CD4-positive, alpha-beta T cell treated with Interleukin-6 at 100 ng/mL for 8 hours (primary cell): ENCODE measurements around the gene TASL.
"Not testable (repeated sequence)": the region's sequence is repeated elsewhere in the genome, so short reads cannot be mapped to it uniquely, and the experiment has no call there.

Experiments used
- DNase-seq: peaks from one replicate; pipeline ENCODE4 v3.0.0-alpha.2; 2020; ENCODE audit warnings: mixed read lengths, low spot score

TASL gene

DNA sequence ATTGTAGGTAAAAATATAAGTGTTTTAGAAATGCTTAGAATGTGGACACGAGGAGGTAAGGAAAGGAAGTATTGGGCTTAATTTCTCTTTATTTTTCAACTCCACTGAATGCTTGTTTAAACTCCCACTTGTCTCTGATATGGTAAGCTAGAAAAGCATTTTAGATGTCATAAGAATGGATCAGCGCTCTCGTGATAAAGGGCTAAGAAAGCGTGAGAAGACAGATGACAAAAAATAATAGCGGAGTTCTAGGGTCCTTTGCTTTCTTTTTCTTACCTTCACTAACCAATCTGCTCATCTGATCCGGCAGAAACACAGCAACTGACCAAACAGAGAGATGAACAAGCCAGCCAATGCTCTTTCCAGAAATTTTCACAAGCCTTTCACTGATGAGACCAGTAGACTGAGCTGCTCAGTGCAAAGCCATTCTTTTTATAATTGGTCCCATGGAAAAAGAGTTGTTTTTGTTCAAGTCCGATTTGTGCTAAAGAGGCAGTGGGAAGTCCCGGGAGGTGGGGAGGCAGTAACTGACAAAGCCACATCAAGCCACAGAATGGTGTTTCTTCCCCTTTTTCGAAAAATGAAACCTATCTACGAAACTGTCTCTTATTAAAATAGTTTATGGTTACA lies at the start of gene TASL:
Gene TASL, minus strand, starts transcription at position 405 of the 630 bp plus-strand sequence. CDS start 17,411 bp downstream, outside the sequence.
- DNase-seq: peak; percentile 28

GRCh38 chrX:30626402-30626801 lies 48.8 kb upstream of the TASL start:
- no peak for DNase-seq

DNA sequence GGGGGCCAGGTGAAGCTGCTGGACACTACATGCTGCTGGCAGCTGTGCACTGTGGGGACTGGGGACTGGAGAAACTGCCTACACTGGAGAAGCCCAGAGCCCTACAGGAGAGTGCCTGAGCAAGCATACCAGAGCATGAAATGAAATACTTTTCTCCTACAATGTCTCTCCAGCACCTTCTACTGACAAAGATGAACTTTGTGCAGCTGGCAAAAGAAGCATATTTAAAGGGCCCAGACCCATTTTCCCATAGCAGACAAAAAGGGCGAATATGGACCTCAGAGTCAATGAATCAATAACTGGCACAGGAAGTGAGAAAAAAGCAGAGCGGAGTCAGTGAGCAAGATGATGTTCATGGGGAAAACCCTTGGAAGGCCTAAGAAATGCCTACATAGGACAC lies 44.8 kb upstream of the TASL start:
- DNase-seq: no peak

- no peak for DNase-seq
These were observed 43.5 kb upstream of the TASL start for GRCh38 chrX:30620980-30621618.

DNA sequence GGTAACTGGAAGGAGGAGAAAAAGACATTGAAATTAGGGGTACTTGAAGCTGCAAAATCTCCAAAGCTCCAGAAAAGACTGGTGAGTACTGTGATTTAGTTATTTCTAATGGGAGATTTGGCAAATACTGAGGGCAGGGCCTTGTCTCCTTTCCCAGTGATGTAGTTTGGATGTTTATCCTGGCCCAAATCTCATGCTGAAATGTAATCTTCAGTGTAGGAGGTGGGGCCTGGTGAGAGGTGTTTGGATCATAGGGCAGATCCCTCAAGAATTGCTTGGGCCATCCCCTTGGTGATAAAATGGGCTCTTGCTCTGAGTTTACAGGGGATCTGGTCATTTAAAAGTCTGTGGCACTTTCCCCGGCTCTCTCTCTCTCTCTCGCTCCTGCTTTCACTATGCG lies 42.6 kb upstream of the TASL start:
- DNase-seq: no peak

GRCh38 chrX:30618160-30618765 lies 40.7 kb upstream of the TASL start:
- no peak for DNase-seq

- no peak for DNase-seq
These were observed 37.7 kb upstream of the TASL start for GRCh38 chrX:30615229-30615628.

- DNase-seq: no peak
These were observed 36.2 kb upstream of the TASL start for GRCh38 chrX:30613721-30614120.

DNA sequence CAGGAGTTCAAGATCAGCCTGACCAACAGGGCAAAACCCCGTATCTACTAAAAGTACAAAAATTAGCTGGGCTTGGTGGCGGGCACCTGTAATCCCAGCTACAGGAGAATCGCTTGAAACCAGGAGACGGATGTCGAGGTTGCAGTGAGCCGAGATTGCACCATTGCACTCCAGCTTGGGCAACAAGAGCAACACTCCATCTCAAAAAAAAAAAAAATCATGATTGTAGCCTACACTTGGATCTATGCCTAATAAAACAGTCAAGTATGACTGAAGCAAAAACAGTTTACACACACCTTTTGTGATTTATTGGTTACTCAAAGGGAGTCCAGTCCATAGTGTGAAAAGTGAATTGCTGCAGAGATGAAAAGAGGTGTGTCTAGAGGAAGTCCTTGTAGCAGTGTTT lies 34.7 kb upstream of the TASL start:
- no peak for DNase-seq

- no peak for DNase-seq
These were observed 32.5 kb upstream of the TASL start for GRCh38 chrX:30610026-30610425.

DNA sequence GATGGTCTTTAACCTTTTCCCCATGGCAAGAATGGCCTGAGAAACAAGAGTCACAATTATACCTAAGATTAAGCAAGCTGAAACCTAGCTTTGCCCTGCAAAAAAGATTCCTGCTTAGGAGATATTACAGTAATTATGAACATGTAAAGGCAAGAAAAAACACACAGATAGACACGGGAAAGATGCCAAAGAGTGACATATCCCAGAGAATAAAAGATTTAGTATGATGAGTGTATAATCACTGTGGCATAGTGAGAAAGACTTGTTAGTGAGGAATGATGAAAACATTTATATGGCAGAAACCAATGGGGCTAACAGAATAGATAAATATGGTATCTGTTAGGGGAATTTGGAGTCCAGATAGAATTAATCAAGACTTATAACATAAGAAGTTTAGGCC lies 29.6 kb upstream of the TASL start:
- DNase-seq: no peak

DNA sequence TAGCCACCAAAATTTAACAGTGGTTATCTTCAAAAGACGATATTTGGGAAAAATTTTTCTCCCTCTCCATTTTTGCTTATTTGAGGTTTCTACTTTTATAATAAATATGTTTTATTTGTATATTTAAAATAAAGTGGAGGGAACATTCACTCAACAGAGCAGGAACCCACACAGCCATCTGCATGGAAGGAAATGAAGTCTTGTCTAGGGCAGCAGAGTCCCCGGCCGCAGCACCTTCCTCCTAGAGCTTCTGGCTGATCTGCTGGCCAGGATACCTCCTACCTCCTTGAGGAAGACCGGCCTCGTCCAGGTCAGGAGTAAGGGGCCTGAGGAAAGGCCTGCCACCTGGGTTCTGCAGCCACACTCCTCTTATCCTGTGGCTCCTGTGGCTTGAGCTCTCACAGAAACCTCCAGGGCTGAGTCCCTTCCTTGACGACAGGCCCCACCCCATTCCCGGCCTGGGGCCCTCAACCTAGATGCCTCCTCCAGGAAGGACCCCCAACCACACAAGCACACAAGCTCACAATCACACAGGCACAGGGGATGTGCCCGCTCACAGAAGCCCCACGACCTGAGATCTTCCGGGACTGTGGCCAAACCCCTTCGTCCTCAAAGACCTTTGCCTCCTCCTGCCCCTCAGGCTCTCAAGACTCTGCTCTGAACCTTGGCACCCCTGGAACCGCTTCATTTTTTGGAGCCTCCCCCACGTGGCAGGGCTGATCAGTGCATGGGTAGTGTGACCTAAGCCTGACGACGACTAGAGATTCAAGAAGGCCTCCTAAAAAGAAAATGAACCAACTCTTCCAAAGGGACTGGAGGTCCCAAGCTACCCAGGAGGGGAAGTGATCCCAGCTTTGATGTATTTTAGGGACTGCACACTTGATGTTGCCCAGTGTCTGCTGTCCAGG lies 23.0 kb upstream of the TASL start:
- not testable (repeated sequence) for DNase-seq

DNA sequence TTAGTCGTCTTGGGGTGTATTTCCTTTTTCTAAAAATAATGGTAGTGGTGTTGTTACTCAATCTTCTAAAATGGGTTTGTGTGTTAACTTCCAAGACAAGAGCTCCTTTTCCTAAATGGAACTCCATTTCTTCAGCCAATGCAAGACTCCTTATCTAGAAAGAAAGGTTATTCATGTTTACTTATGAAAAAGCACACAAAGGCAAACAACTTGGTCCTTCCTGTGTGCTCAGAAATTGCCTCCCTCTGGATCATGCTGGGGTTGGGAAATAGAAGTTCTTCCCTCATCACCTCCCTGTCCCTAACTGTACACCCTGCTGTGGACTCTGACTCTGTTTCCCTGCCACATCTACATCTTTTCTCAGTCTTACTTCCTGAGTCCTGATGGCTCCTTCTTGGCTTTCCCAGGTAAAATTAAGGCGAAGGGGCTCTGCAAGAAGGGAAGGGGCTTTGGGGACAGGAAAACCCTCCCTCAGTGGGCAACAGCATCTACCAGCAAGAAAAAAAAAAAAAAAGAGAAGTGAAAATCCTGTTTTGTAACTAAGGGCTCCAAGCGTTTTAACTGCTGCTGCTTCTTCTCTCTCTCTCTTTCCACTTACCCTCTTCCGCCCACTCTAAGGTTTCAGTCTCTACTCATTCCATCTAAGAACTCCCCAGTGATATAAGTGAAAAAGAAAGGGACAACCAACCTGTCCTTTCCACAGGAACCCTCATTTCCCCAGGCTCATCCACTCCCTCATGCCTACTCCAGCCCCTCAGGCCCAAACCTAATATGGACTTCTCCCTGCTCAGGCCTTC lies 19.8 kb upstream of the TASL start:
- no peak for DNase-seq

GRCh38 chrX:30593440-30594200 lies 16.1 kb upstream of the TASL start:
- DNase-seq: peak; percentile 36

GRCh38 chrX:30592831-30593230 lies 15.3 kb upstream of the TASL start:
- DNase-seq: no peak

DNA sequence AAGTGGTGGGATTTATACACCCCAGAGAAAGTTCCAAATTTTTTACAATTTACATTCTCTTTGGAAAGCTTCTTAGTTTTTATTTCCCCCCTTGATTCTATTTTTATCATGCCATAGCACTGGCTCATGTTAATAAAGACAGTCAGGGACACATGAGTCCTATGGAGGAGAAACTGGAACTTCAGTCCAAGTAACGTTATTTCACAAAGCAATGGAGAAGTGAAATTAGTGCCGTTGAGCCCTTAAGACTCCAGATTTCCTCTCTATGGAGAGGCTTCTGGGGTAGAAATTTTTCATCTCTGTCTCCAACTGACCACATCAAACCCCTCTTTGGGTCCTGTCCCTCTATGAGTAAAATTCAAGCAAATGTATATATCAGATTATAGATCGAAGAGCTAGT lies 12.8 kb upstream of the TASL start:
- DNase-seq: no peak

DNA sequence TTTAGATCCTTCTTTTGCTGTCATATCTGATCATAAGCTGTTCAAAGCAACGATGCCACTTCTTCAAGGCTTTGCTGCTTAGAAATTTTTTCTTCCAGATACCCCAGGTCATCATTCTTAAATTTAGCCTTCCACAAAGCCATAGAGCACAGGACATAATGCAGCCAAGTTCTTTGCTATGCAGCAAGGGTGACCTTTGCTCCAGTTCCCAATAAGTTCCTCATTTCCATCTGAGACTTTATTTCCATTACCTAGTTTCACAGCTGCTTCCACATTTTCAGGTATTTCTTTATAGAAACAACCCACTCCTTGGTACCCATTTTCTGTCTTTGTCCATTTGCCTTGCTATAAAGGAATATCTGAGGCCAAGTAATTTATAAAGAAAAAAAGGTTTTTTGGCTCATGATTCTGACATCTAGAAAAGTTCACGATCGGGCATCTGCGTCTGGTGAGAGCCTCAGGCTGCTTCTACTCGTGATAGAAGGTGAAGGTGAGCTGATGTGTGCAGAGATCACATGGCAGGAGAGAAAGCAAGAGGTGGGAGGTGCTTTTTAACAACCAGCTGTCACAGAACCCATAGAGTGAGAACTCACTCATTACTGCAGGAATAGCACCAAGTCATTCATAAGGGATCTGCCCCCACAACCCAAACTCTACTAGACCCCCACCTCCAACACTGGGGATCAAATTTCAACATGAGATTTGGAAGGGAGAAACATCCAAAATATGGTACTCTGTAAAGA lies 11.8 kb upstream of the TASL start:
- DNase-seq: no peak

GRCh38 chrX:30586516-30586915 lies 8.9 kb upstream of the TASL start:
- no peak for DNase-seq

- no peak for DNase-seq
These were observed 5.1 kb upstream of the TASL start for GRCh38 chrX:30582664-30583063.

GRCh38 chrX:30580641-30581040 lies 3.1 kb upstream of the TASL start:
- no peak for DNase-seq
